ENCODE results near the gene ZNF746. TPM values are rescaled to one million over a fixed set of nuclear protein-coding genes. Genes with fewer than 3 reads are reported as not detected.

The ZNF746 gene
- total RNA-seq, 2 donors from 2014 or later, result 20.1 to 22.3 TPM

DNA sequence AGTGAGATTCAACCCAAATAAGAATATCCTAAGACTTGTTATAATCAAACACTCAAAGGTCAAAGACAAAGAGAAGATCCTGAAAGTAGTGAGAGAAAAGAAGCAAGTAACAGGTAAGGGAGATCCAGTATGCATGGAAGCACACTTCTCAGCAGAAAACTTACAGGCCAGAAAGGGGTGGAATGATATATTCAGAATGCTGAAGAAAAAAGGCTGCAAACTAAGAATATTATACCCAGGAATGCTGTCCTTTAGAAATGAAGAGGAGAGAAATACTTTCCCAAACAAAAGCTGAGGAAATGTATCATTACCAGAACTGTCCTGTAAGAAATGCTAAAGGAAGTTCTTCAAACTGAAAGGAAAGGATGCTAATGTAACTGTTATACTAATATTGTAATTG, 12.6 kb upstream of the ZNF746 start:
- Histone ChIP-seq H3K4me3 (ENCODE audit: low read length) (no peak overlapping the region), H3K9me3 (ENCODE audit: control insufficient read depth, low read length) (peaks cover 34% of the 10 kb centered on the region), H3K36me3 (ENCODE audit: control insufficient read depth, insufficient read depth, low read length) (no peaks in the 10 kb centered on the region), H3K27ac (ENCODE audit: low read depth, low read length) (no peak overlapping the region), H3K4me1 (ENCODE audit: control insufficient read depth, insufficient read depth, low read length) (no peaks in the 10 kb centered on the region), H3K9ac (ENCODE audit: extremely low read depth, low read length, poor library complexity, severe bottlenecking) (no peak overlapping the region), H3K27me3 (ENCODE audit: control insufficient read depth, insufficient read depth, low read length, poor library complexity, severe bottlenecking) (no peaks in the 10 kb centered on the region)
- H3K36me3 Mint-ChIP-seq (ENCODE audit: low read depth), result no peaks in the 10 kb centered on the region
- no peak overlapping the region for H3K4me3 Mint-ChIP-seq
- no peak overlapping the region for H3K27ac Mint-ChIP-seq
- H3K9me3 Mint-ChIP-seq, result peaks cover 61% of the 10 kb centered on the region
- no peak for TF ChIP-seq CTCF (conservative IDR thresholded peaks at IDR 0.05)
- H3K4me1 Mint-ChIP-seq, result no peaks in the 10 kb centered on the region
- DNase-seq, result no peak
- H3K27me3 Mint-ChIP-seq (ENCODE audit: insufficient read depth), result peaks cover 12% of the 10 kb centered on the region

GRCh38 chr7:149509774-149510173, 12.2 kb upstream of the ZNF746 start:
- DNase-seq, result no peak
- Histone ChIP-seq H3K4me1 (ENCODE audit: control insufficient read depth, insufficient read depth, low read length) (no peaks in the 10 kb centered on the region), H3K36me3 (ENCODE audit: control insufficient read depth, insufficient read depth, low read length) (no peaks in the 10 kb centered on the region), H3K4me3 (ENCODE audit: low read length) (no peak overlapping the region), H3K27ac (ENCODE audit: low read depth, low read length) (no peak overlapping the region), H3K27me3 (ENCODE audit: control insufficient read depth, insufficient read depth, low read length, poor library complexity, severe bottlenecking) (no peaks in the 10 kb centered on the region), H3K9ac (ENCODE audit: extremely low read depth, low read length, poor library complexity, severe bottlenecking) (no peak overlapping the region), H3K9me3 (ENCODE audit: control insufficient read depth, low read length) (peaks cover 39% of the 10 kb centered on the region)
- H3K27ac Mint-ChIP-seq, result no peak overlapping the region
- no peak for TF ChIP-seq CTCF (conservative IDR thresholded peaks at IDR 0.05)
- H3K27me3 Mint-ChIP-seq (ENCODE audit: insufficient read depth), result peaks cover 12% of the 10 kb centered on the region
- H3K4me1 Mint-ChIP-seq, result no peaks in the 10 kb centered on the region
- no peak overlapping the region for H3K4me3 Mint-ChIP-seq
- peaks cover 62% of the 10 kb centered on the region for H3K9me3 Mint-ChIP-seq
- no peaks in the 10 kb centered on the region for H3K36me3 Mint-ChIP-seq (ENCODE audit: low read depth)

DNA sequence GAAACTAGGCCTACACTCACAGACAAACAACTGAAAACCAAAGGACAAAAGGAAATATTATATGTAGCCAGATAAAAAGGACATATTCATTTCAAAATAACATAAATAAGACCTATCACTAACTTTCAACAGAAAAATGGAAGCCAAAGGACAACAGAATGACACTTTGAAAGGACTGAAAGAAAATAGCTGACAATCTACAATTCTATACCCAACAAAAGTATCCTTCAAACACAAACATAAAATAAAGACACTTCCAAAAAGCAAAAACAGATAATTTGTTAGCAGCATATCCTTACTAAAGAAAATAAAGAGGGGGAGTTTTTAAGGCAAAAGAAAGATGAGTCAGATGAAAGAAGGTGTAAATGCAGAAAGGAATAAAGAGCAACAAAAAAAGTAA, 7.9 kb upstream of the ZNF746 start:
- peaks cover 32% of the 10 kb centered on the region for H3K9me3 ChIP-seq (ENCODE audit: control insufficient read depth, low read length)
- peaks cover 20% of the 10 kb centered on the region for H3K27me3 Mint-ChIP-seq (ENCODE audit: insufficient read depth)
- H3K4me3 Mint-ChIP-seq, result no peak overlapping the region
- no peaks in the 10 kb centered on the region for H3K36me3 ChIP-seq (ENCODE audit: control insufficient read depth, insufficient read depth, low read length)
- peaks cover 25% of the 10 kb centered on the region for H3K27me3 ChIP-seq (ENCODE audit: control insufficient read depth, insufficient read depth, low read length, poor library complexity, severe bottlenecking)
- TF ChIP-seq CTCF (conservative IDR thresholded peaks at IDR 0.05), result no peak
- no peak overlapping the region for H3K4me3 ChIP-seq (ENCODE audit: low read length)
- H3K4me1 ChIP-seq (ENCODE audit: control insufficient read depth, insufficient read depth, low read length), result peaks cover 3% of the 10 kb centered on the region
- H3K9ac ChIP-seq (ENCODE audit: extremely low read depth, low read length, poor library complexity, severe bottlenecking), result no peak overlapping the region
- H3K9me3 Mint-ChIP-seq, result peaks cover 47% of the 10 kb centered on the region
- H3K36me3 Mint-ChIP-seq (ENCODE audit: low read depth), result no peaks in the 10 kb centered on the region
- no peak overlapping the region for H3K27ac Mint-ChIP-seq
- H3K27ac ChIP-seq (ENCODE audit: low read depth, low read length), result no peak overlapping the region
- H3K4me1 Mint-ChIP-seq, result peaks cover 4% of the 10 kb centered on the region
- DNase-seq, result no peak

All from endodermal cell (in vitro differentiated cells).